HG03439 (cell line): ENCODE measurements around the gene TCAF1.
A peak's percentile ranks its signal among the peaks of the same experiment; 100 is the strongest.

Experiments used
- ATAC-seq: cut with Tn5 transposase; IDR thresholded peaks from one replicate; pipeline ENCODE4 v1.9.1; 2021; ENCODE audit warnings: mild to moderate bottlenecking, moderate library complexity; ENCODE audit not compliant: unreplicated experiment

TCAF1 gene

DNA sequence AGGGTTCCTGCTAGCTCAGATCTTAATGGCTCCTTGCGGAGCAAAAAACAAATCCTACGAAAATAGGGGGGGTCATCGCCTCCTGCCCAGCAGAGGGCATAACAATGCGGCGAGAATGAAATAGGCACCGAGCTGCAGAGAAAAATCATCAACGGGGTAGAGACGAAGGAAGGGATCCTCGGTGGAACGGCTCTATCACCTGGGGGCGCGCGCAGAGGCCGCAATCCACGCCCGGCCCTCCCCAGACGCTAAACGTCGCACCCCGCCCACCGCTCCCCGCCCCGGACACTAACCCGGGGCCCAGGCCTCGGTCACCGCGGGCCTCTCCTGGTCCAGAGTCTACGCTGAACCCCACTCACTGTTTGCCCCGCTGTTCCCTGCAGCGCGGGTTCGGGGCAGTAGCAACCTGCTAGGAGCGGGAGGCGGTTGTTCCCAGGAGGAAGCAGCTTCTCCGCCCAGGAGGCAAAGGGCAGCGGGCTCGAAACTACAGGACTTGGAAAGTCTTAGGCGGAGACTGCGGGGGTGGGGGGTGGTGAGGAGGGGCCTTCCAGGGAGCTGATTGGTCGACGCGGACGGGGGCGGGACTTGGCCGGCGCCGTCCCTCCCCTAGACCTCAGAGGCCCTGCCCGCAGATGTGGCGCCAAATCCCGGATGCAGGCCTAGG is at the start of gene TCAF1:
TSS of gene TCAF1 (minus strand) at position 509 of the 664 bp plus-strand sequence. CDS start 25,568 bp downstream, outside the sequence.
- ATAC-seq = peak; percentile 94

- no peak for ATAC-seq
Observed at GRCh38 chr7:143948733-143949132, 46.8 kb upstream of the TCAF1 start.

- no peak for ATAC-seq
Observed at GRCh38 chr7:143947111-143947510, 45.1 kb upstream of the TCAF1 start.

DNA sequence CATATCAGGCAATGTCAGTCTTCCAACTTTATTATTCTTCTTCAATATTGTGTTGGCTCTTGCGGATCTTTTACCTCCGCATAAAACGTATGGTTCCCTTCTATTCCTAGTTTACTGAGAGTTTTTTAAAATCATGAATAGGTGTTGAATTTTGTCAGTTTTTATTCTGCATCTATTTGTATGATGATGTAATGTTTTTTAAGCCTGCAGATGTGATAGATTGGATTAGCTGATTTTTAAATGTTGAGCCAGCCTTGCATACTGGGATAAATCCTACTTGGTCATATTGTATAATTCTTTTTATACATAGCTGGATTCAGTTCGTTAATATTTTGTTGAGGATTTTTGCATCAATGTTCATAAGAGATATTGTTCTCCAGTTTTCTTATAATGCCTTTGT is 43.4 kb upstream of the TCAF1 start:
- ATAC-seq = no peak

DNA sequence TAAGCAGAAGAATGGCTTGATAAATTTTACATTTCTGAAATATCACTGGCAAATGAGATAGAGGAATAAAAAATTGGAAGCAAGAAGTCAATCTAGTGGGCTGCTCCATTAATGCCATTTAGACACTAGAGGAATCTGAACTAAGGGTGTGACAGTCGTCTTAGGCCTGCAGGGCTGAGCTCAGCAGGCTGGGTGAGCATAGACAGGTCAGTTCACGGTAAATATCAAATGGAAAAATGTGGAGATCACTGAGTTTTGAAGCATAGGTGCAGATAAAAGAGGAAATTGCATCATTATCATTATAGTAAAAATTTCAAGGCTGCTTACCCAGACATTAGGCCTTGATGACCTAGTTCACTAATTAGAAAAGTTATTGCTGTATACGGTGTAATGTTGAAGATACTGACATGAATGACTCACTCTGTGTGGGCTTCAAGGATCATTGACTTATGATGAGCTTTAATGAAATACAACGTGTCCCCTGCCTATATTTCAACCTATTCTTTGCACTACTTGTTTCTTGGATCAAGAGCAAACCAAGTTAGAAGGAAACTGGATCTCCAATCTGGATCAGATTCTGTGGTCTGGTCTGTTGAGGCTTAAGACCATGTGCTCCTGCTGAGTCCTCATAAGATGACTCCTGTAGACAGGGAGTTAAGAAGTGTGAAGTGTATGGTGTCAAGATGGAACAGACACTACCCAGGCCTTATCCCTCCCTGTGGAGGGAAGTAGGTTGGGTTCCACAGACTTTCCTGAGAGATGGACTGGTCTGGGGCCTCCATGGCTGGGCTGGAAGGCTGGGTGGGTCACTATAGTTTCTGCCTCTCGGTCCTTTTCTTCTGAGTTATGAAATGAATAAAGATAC is 36.6 kb upstream of the TCAF1 start:
- no peak for ATAC-seq

GRCh38 chr7:143936087-143937009 is 34.4 kb upstream of the TCAF1 start:
- no peak for ATAC-seq

DNA sequence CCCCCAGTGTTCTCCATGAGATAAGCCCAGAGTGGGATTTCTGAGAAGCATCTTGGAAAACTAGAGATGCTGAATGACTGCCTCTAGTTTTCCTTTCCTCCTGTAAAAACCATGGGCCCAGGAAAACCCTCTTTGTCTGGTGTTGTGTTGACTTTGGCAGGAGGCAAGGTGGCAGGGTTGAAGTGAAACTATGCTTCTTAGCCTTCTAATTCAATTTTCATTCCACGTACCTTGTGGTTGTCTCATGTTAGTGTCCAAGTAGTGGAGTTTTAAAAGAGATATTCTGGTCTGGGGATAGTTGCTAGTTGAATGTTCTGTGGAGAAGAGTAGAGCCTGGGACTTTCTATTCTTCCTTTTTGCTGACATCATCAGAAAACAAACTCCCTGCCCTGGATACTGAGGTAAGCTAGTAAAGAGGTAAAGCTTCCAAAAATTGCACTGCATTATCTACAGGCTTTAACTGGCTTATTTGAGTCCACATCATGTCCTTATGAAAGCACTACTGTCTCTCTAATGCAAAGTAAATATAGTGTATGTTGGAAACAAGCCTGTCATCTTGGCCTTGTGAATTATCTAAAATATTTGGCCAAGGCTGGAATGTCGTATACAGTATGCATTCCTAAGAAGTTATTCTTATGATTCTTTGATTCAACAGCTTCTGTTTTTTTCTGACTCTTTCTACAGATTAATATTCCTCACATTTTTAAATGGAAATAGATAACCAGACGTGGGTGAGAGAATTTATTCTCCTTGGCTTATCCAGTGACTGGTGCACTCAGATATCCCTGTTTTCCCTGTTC is 32.8 kb upstream of the TCAF1 start, which contains the start of gene OR2F2:
TSS of gene OR2F2 (plus strand) at position 708 of the 800 bp plus-strand sequence. CDS start at position 708, 0 bp downstream.
- no peak for ATAC-seq

DNA sequence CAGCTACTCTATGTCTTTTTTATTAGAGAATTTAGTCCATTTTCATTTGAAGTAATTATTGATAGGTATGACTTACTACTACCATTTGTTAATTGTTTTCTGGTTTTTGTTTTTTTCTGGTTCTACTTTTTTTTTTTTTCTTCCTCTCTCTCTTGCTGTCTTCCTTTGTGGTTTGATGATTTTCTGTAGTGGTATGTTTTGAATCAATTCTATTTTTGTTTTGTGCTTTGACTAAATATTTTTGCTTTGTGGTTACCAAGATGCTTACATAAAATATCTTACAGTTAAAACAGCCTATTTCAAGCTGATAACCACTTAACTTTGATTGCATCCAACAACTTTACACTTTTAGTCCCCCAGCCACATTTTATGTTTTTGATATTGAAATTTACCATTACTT is 29.8 kb upstream of the TCAF1 start:
- ATAC-seq = no peak

GRCh38 chr7:143929224-143929920 is 27.4 kb upstream of the TCAF1 start:
- peak; percentile 61 for ATAC-seq

DNA sequence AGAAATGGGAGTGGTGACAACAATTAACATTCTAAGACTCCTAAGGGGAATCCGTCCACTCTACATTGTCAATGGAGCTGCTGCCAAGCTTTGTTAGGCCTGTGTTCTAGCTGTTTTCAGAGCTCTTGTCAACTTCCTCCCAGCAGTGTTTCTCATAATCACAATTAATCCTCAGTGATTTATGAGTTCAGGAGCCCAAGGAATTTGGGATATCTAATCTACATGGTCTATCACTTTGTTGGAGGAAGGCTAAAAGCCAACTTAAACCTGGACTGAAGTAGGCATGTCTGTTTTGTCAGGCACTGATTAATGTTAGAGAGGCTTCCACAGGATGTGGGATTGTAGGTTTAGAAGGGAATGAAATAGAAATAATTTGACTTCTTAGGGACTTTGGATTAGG is 22.9 kb upstream of the TCAF1 start:
- ATAC-seq = no peak

- ATAC-seq = no peak
Observed at GRCh38 chr7:143914938-143915652, 13.1 kb upstream of the TCAF1 start.

GRCh38 chr7:143913945-143914615 is 12.1 kb upstream of the TCAF1 start:
- no peak for ATAC-seq

DNA sequence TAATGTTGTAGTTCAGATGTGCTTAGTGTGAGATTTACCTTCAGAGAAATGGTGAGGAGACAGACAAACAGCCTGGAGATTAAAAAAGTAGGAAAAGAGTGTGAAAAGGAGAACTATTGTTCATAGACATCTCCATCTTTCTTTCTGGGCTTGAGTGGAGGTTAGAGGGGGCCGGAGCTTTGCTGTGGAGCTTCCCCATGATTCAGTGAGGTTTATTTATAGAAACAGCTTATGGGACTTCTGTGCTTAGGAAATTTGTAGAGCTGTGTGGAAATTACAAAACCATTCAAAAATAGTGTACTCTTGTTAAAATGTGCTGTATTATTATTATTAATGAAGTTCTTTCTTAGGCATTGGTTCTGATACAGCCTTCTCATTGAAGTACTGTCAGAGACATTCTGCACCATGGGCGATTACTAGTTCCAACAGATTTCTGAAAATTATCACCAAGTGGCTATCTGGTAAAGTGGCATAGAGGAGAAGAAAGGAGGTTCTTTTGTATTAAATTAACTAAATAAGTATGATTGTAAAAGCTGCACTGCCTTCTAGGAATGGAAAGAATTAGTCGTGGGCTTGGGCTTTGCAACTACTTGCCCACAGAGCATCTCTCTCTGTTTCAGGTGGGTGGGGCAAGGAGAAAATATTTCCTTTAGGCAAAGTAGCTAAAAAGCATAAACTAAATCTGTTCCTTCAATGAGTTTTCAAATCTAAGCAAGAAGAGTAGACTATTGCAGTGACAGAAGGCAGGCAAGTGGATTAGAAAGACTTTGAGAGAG is 8.7 kb upstream of the TCAF1 start:
- no peak for ATAC-seq

- ATAC-seq = no peak
Observed at GRCh38 chr7:143909863-143910262, 7.9 kb upstream of the TCAF1 start.

DNA sequence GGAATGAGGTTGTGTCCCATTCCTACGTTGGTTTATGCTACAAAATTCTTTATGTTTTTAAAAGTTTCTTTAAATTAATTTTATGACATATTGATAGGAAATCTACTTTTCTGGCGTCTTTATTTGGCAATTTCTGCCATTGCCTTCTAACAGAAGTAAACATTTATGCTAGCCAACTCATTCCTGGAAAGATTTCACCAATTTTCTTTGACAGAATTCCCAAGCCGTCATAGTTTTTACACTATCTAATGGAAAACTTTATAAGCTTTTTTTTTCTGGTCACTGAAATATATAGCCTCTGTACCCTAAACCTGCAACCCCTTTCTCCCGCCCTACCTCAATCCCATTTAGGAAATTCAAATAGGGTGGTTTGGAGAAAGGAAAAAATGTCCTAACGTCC is 6.1 kb upstream of the TCAF1 start:
- no peak for ATAC-seq

- no peak for ATAC-seq
Observed at GRCh38 chr7:143906895-143907294, 4.9 kb upstream of the TCAF1 start.

GRCh38 chr7:143906151-143906550 is 4.2 kb upstream of the TCAF1 start:
- no peak for ATAC-seq

DNA sequence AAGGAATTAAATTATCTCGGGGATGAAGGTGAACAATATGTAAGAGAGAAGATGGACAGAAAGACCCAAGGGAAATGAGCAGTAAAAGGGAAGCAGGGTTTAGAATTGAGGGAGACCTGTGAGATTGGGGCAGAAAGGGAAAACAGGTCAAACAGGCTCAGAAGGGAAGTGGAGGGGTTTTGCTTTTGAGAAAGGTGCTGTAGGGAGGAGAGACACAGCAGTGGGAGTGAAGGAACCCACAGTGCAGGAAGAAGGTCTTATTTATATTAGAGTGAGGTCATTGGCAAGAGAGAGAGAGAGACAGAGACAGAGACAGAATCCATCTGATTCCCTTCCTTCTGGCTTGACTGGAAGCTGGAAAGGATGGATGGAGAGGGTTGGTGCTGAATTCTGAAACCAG is 3.5 kb upstream of the TCAF1 start:
- no peak for ATAC-seq
